Breast epithelium (tissue), 4 donors: Measurements from ENCODE around the gene SCAF11. TPM values are rescaled to one million over a fixed set of nuclear protein-coding genes. Genes with fewer than 3 reads are reported as not detected.

ENCODE experiments used
- DNase-seq, 2 donors: peaks; one replicate each; pipeline ENCODE4 v3.0.0-alpha.2; 2019; ENCODE audit warnings: low spot score in 2 of 2
- H3K27ac ChIP-seq, 2 donors: fragments of 200-600 bp; sonication (generic) in 1 of 2; one replicate each; pipeline ENCODE4 v1.5.1; 2016 to 2019; ENCODE audit warnings: mild to moderate bottlenecking in 1 of 2
- H3K27me3 ChIP-seq, 2 donors: fragments of 200-600 bp; sonication (generic) in 1 of 2; one replicate each; pipeline versions ENCODE4 v1.5.1 to v1.6.0; 2017 to 2019; ENCODE audit warnings: control low read depth in 1 of 2, mild to moderate bottlenecking in 1 of 2
- H3K36me3 ChIP-seq: fragments of 200-600 bp; one replicate; pipeline ENCODE4 v1.5.1; 2019
- H3K4me1 ChIP-seq, 2 donors: fragments of 200-600 bp; sonication (generic); one replicate each; pipeline ENCODE4 v1.5.1; 2016 to 2019; ENCODE audit warnings: control low read depth in 1 of 2
- H3K4me3 ChIP-seq, 3 donors: fragments of 200-600 bp; sonication (generic); 1 replicate in 2 of 3; 2 replicates in 1 of 3; pipeline ENCODE4 v1.5.1; 2016 to 2019; ENCODE audit warnings: mild to moderate bottlenecking in 3 of 3, moderate library complexity in 2 of 3
- H3K9me3 ChIP-seq, 2 donors: fragments of 200-600 bp; sonication (generic) in 1 of 2; one replicate each; pipeline ENCODE4 v1.5.1; 2016 to 2019; ENCODE audit warnings: control low read depth in 1 of 2
- CTCF ChIP-seq, 3 donors: fragments of 450-650 bp; IDR thresholded peaks; one replicate each; pipeline ENCODE4 v1.5.1; 2016 to 2017; ENCODE audit warnings: antibody characterized with exemption in 3 of 3, mild to moderate bottlenecking in 3 of 3, moderate library complexity in 3 of 3
- POLR2A ChIP-seq: fragments of 450-650 bp; IDR thresholded peaks from one replicate; pipeline ENCODE4 v1.6.1; 2016; ENCODE audit warnings: antibody characterized with exemption, mild to moderate bottlenecking, moderate library complexity
- POLR2AphosphoS5 ChIP-seq, 3 donors: sonication (generic); formaldehyde crosslinking; IDR thresholded peaks; one replicate each; pipeline ENCODE4 v1.6.1; 2017; ENCODE audit warnings: antibody characterized with exemption in 3 of 3
- intact Hi-C: fragments of 100-400 bp; cut with DNase I; formaldehyde crosslinking; loops from one replicate; pipeline ENCODE4 v1.15.1; 2023; ENCODE audit warnings: low total_unique reads
- total RNA-seq, 3 donors: library from RNA; depleted of rRNA; stranded (reverse); fragments of >200 nt; gene quantifications; one replicate each; pipeline ENCODE4 v1.1.0, GENCODE V29; 2016

The SCAF11 gene
- total RNA-seq, 3 donors from 2014 or later: 141 to 195 (median 177) TPM

- intact Hi-C loops: no loop called here
Observed at GRCh38 chr12:45987340-45987727, 3.0 kb downstream of the SCAF11 start.

GRCh38 chr12:45986641-45987339 lies 3.6 kb downstream of the SCAF11 start:
- Histone ChIP-seq H3K27me3 (no peaks in the 10 kb centered on the region), H3K4me3 (peak overlapping the region in 1 of 3 donors; percentile 2), H3K4me1 (peaks cover 5 to 15% of the 10 kb centered on the region in 2 donors), H3K36me3 (no peaks in the 10 kb centered on the region), H3K27ac (peak overlapping the region in 1 of 2 donors; percentile 1), H3K9me3 (no peaks in the 10 kb centered on the region)
- TF ChIP-seq POLR2AphosphoS5 (IDR thresholded peaks at IDR 0.05) (no peak), POLR2A (no peak), CTCF (IDR thresholded peaks at IDR 0.05) (no peak)
- intact Hi-C loops: no loop called here
- DNase-seq: no peak

More at GRCh38 chr12:45987340-45987727, 3.0 kb downstream of the SCAF11 start:
- DNase-seq: no peak
- peaks cover 5 to 15% of the 10 kb centered on the region in 2 donors for H3K4me1 ChIP-seq
- no peaks in the 10 kb centered on the region for H3K27me3 ChIP-seq
- H3K9me3 ChIP-seq: no peaks in the 10 kb centered on the region
- H3K36me3 ChIP-seq: no peaks in the 10 kb centered on the region
- peak overlapping the region in 1 of 3 donors; percentile 2 for H3K4me3 ChIP-seq
- no peak for TF ChIP-seq POLR2A
- no peak for TF ChIP-seq CTCF (IDR thresholded peaks at IDR 0.05)
- TF ChIP-seq POLR2AphosphoS5 (IDR thresholded peaks at IDR 0.05): no peak
- peak overlapping the region in 1 of 2 donors; percentile 1 for H3K27ac ChIP-seq

GRCh38 chr12:45981075-45981837 lies 9.1 kb downstream of the SCAF11 start:
- peaks cover 0 to 7% of the 10 kb centered on the region in 2 donors for H3K4me1 ChIP-seq
- intact Hi-C loops: no loop called here

GRCh38 chr12:45980540-45980939 lies 9.8 kb downstream of the SCAF11 start:
- H3K9me3 ChIP-seq: no peaks in the 10 kb centered on the region
- TF ChIP-seq CTCF (IDR thresholded peaks at IDR 0.05) (no peak), POLR2A (no peak), POLR2AphosphoS5 (IDR thresholded peaks at IDR 0.05) (no peak)
- H3K4me1 ChIP-seq: peaks cover 0 to 7% of the 10 kb centered on the region in 2 donors
- H3K36me3 ChIP-seq: no peaks in the 10 kb centered on the region
- DNase-seq: no peak
- H3K4me3 ChIP-seq: no peak overlapping the region
- H3K27ac ChIP-seq: no peak overlapping the region
- intact Hi-C loops: no loop called here
- H3K27me3 ChIP-seq: no peaks in the 10 kb centered on the region

More at GRCh38 chr12:45981075-45981837, 9.1 kb downstream of the SCAF11 start:
- no peak overlapping the region for H3K4me3 ChIP-seq
- no peaks in the 10 kb centered on the region for H3K36me3 ChIP-seq
- TF ChIP-seq POLR2A (no peak), POLR2AphosphoS5 (IDR thresholded peaks at IDR 0.05) (no peak), CTCF (IDR thresholded peaks at IDR 0.05) (no peak)
- no peaks in the 10 kb centered on the region for H3K27me3 ChIP-seq
- no peaks in the 10 kb centered on the region for H3K9me3 ChIP-seq
- no peak for DNase-seq
- no peak overlapping the region for H3K27ac ChIP-seq

- Histone ChIP-seq H3K4me3 (no peak overlapping the region), H3K36me3 (no peaks in the 10 kb centered on the region), H3K4me1 (peaks cover 0 to 7% of the 10 kb centered on the region in 2 donors), H3K27me3 (no peaks in the 10 kb centered on the region), H3K27ac (no peak overlapping the region), H3K9me3 (no peaks in the 10 kb centered on the region)
- no peak for TF ChIP-seq CTCF (IDR thresholded peaks at IDR 0.05)
- no peak for TF ChIP-seq POLR2A
- TF ChIP-seq POLR2AphosphoS5 (IDR thresholded peaks at IDR 0.05): no peak
- DNase-seq: no peak
- intact Hi-C loops: no loop called here
Observed at GRCh38 chr12:45978108-45978507, 12.3 kb downstream of the SCAF11 start.
